Measurements from ENCODE around the gene COPS4.
"Not testable (repeated sequence)": the region's sequence is repeated elsewhere in the genome, so short reads cannot be mapped to it uniquely, and the experiment has no call there.

The COPS4 gene

DNA sequence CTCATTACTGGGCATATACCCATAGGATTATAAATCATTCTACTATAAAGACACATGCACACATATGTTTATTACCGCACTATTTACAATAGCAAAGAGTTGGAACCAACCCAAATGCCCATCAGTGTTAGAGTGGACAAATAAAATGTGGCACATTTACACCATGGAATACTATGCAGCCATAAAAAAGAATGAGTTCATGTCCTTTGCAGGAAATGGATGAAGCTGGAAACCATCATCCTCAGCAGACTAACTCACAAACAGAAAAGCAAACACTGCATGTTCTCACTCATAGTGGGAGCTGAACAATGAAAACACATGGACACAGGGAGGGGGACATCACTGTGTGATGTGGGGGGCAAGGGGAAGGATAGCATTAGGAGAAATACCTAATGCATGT, 11.4 kb upstream of the COPS4 start:
- not testable (repeated sequence) for DNase-seq (ENCODE audit: low spot score)

DNA sequence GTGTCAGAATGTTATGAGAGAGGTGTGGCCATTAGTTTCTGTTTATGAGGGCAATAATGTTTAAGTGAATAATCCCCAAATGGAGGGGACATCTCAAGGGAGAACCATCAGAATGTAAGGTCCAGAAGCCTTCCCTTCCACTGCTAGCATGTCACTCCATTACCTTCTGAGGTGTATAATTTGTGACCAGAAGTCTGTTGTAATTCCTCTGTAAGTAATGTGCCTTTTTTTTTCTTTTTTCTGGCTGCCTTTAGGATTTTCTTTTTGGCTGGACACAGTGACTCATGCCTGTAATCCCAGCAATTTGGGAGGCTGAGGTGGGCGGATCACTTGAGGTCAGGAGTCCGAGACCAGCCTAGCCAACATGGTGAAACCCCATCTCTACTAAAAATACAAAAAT, 10.8 kb upstream of the COPS4 start:
- DNase-seq (ENCODE audit: low spot score), result no peak

- DNase-seq (ENCODE audit: low spot score), result no peak
Measured at GRCh38 chr4:83025563-83025962, 9.4 kb upstream of the COPS4 start.

DNA sequence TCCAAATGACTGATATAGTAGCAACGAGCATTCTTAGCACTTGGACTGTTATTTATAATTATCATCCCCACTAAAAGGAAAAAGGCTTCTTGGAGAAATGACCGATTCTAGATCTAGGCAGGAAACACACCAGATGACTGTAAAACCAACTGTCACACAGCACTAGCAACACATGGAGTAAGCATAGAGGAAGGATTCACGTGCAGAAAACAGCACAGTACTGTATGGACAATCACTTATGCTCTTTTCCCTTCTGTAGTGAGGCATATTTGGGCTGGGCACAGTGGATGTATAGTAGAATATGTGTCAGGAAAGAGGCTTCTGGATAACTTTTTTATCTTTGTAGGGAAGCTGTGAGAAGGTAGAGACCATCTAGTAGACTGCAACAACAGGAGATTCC, 6.0 kb upstream of the COPS4 start:
- no peak for DNase-seq (ENCODE audit: low spot score)

GRCh38 chr4:83029688-83030087, 5.3 kb upstream of the COPS4 start:
- no peak for DNase-seq (ENCODE audit: low spot score)

GRCh38 chr4:83036991-83037665, 2.1 kb downstream of the COPS4 start:
- DNase-seq (ENCODE audit: low spot score), result no peak

GRCh38 chr4:83040269-83040668, 5.3 kb downstream of the COPS4 start:
- DNase-seq (ENCODE audit: low spot score), result no peak

GRCh38 chr4:83043157-83043556, 8.2 kb downstream of the COPS4 start:
- not testable (repeated sequence) for DNase-seq (ENCODE audit: low spot score)

- no peak for DNase-seq (ENCODE audit: low spot score)
Measured at GRCh38 chr4:83043801-83044407, 8.9 kb downstream of the COPS4 start.

DNA sequence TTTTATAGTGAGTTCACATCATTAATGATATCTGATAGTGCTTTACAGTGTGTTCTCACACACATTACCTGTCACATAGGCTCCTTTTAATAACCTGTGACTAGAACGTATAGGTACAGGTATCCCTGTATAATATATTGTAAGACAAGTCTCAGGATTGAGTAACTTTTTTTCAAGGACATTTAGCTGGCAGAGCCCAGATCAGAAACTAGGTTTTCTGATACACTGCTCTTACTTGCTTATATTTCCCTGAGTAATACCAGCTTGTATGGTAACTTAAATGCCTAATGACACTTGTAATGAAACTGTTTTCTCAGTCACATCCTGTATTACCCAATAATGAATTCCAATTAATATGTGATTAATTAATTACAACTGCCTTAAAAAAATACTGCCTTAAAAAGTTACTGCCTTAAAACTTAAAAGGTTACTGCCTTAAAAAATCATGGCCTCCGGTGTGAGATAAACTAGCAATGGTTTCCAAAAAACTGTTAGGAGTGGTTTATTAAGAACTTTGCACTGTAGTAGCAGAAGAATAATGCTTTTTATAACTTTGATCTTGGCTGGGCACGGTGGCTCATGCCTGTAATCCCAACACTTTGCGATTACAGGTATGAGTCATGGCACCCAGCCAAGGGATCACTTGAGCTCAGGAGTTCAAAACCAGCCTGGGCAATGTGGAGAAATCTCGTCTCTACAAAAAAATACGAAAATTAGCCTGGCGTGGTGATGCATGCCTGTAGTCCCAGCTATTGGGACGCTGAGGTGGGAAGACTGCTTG, 11.9 kb downstream of the COPS4 start:
- no peak for DNase-seq (ENCODE audit: low spot score)

GRCh38 chr4:83048781-83049180, 13.8 kb downstream of the COPS4 start:
- not testable (repeated sequence) for DNase-seq (ENCODE audit: low spot score)

- no peak for DNase-seq (ENCODE audit: low spot score)
Measured at GRCh38 chr4:83054928-83055327, 19.9 kb downstream of the COPS4 start.

DNA sequence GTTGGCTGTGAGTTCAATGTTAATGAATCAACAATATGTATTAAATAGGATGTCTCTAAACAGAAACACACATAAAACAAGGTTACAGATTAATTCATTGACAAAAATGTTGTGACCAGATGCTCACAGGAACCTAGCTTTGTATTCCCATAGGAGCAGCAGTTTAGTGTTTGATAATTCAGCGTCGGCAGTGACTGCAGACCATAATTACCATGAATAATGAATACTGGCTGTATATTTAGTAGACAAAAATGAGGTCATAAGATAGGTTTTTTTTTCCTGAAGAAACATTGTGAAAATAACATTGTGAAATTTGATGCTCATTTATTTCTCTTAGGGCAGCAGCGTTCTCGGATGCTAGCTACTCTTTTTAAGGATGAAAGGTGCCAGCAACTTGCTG, 27.8 kb downstream of the COPS4 start:
- DNase-seq (ENCODE audit: low spot score), result no peak

DNA sequence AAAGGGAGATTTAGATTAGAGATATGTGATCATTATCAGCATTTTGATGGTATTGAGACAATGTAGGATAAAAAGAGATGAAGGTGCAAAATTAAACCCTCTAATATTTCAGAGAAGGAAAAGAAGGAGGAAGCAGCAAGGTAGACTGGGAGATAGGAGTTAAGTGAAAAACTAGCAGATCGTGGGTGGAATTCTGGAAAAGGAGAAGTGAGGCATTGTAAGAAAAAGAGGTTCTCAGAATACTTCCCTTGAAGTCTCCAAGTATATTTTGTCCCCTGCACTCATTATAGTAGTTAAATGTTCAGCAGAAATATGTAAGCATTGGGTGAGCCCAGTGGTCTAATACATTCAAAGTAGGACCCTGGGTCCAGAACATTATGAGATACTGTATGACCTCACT, 30.3 kb downstream of the COPS4 start:
- DNase-seq (ENCODE audit: low spot score), result no peak

GRCh38 chr4:83067058-83067639, 32.2 kb downstream of the COPS4 start:
- DNase-seq (ENCODE audit: low spot score), result no peak

DNA sequence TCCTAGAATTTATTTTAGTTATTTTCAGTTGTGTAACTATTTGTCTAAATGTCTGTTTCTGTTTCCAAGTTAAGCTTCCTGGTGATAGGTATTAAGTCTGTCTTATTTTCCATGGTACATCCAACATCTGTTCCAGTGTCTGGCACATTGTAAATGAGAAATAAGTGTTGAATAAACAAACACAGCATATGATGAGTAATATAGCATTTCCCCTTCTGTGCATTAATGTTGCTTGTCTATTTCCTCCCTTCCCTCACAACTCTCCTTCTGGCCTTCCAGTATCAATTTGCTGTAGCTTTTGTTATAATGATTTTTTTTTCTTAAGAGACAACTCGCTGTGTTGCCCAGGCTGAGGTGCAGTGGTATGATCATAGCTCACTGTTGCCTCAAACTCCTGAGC, 36.1 kb downstream of the COPS4 start:
- no peak for DNase-seq (ENCODE audit: low spot score)

GRCh38 chr4:83074086-83074704, 39.2 kb downstream of the COPS4 start:
- peak; percentile 81 for DNase-seq (ENCODE audit: low spot score)

- DNase-seq (ENCODE audit: low spot score), result not testable (repeated sequence)
Measured at GRCh38 chr4:83074783-83075182, 39.8 kb downstream of the COPS4 start.

GRCh38 chr4:83075311-83076095, 40.5 kb downstream of the COPS4 start:
- no peak for DNase-seq (ENCODE audit: low spot score)

DNA sequence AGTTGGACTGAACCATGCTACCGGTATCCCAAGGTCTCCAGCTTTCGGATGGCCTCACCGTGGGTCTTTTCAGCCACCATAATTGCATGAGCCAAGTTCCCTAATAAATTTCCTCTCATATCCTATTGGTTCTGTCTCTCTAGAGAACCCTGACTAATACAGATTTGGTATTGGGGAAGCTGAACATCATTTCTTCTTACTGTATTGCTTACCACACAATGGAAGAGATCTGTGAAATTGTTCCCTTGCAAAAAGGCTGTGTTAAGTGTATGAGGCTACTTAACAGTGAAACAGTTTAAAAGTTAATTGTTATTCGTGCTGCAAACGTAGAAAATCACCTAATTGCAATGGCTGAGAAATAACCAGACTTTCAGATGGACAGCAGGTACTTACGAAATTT, 45.6 kb downstream of the COPS4 start:
- no peak for DNase-seq (ENCODE audit: low spot score)

GRCh38 chr4:83082777-83083176, 47.8 kb downstream of the COPS4 start:
- DNase-seq (ENCODE audit: low spot score), result no peak
